GM18498 (cell line): Measurements from ENCODE around the gene LAG3.

Experiments
- ATAC-seq: cut with Tn5 transposase; IDR thresholded peaks from one replicate; pipeline ENCODE4 v1.9.1; 2021; ENCODE audit warnings: mild to moderate bottlenecking, moderate library complexity; ENCODE audit not compliant: unreplicated experiment

LAG3 gene

GRCh38 chr12:6752921-6753771 lies 19.2 kb upstream of the LAG3 start, which contains the start of gene MLF2:
Gene MLF2, minus strand, starts transcription at chr12:6753141. Its CDS starts 807 bp downstream, at chr12:6752334.
- ATAC-seq = peak; percentile 91

- ATAC-seq = no peak
Observed at GRCh38 chr12:6753772-6754356, 18.5 kb upstream of the LAG3 start.

GRCh38 chr12:6754411-6754810 lies 17.9 kb upstream of the LAG3 start:
- ATAC-seq = no peak

GRCh38 chr12:6757028-6757690 lies 15.2 kb upstream of the LAG3 start:
- ATAC-seq = no peak

- no peak for ATAC-seq
Observed at GRCh38 chr12:6758506-6759095, 13.7 kb upstream of the LAG3 start.

- no peak for ATAC-seq
Observed at GRCh38 chr12:6759741-6760140, 12.6 kb upstream of the LAG3 start.

GRCh38 chr12:6763380-6763779 lies 8.9 kb upstream of the LAG3 start:
- ATAC-seq = no peak

GRCh38 chr12:6764011-6764828 lies 8.1 kb upstream of the LAG3 start:
- ATAC-seq = peak; percentile 77

- ATAC-seq = no peak
Observed at GRCh38 chr12:6765048-6765633, 7.2 kb upstream of the LAG3 start.

GRCh38 chr12:6765634-6766581 lies 6.4 kb upstream of the LAG3 start, which contains the start of gene PTMS:
Gene PTMS, plus strand, starts transcription at chr12:6766363. Its CDS starts 343 bp downstream, at chr12:6766706.
- ATAC-seq = peak; percentile 30

- peak; percentile 50 for ATAC-seq
Observed at GRCh38 chr12:6766651-6767349, 5.5 kb upstream of the LAG3 start.

GRCh38 chr12:6767353-6768319 lies 4.7 kb upstream of the LAG3 start:
- ATAC-seq = no peak

GRCh38 chr12:6768437-6768914 lies 3.8 kb upstream of the LAG3 start:
- ATAC-seq = no peak

- no peak for ATAC-seq
Observed at GRCh38 chr12:6768990-6769389, 3.3 kb upstream of the LAG3 start.

- no peak for ATAC-seq
Observed at GRCh38 chr12:6769666-6770065, 2.7 kb upstream of the LAG3 start.

- ATAC-seq = no peak
Observed at GRCh38 chr12:6770094-6770493, 2.2 kb upstream of the LAG3 start.

GRCh38 chr12:6770600-6770999 lies 1.7 kb upstream of the LAG3 start:
- no peak for ATAC-seq
